ENCODE measurements around the gene UBXN2A. TPM values are rescaled to one million over a fixed set of nuclear protein-coding genes. Genes with fewer than 3 reads are reported as not detected.

Gene UBXN2A
- total and polyA plus RNA-seq, 5 experiments from 2014 or later = 13.1 to 14.6 (median 13.6) TPM

DNA sequence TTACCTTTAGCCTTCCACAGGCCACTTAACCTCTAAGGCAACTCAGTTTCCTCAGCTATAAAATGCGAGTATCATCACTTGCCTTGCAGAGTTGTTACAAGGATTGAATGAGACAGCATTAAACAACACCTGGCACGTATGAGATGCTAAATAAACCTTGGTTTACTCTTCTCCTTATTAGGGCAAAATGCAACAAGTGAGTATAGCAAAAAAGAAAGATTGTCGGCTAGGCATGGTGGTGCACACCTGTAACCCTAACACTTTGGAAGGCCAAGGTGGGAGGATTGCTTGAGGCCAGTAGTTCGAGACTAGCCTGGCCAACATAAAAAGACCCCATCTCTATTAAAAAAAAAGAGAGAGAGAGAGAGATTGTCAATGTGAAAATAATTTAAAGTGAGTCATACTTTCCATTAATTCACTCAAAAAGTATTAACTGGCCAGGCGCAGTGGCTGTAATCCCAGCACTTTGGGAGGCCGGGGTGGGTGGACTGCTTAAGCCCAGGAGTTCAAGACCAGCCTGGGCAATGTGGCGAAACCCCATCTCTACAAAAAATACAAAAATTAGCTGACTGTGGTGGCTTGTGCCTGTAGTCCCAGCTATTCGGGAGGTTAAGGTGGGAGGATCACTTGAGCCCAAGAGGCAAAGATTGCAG is 21.3 kb upstream of the UBXN2A start:
- Mint-ChIP-seq H3K27me3 (no peaks in the 10 kb centered on the region), H3K9me3 (no peaks in the 10 kb centered on the region), H3K4me3 (peak overlapping the region in 3 of 10 donors; percentile 18 to 51 (median 32)), H3K27ac (peak overlapping the region in 6 of 10 donors; percentile 1 to 62 (median 46)), H3K36me3 (peaks cover 0 to 7% (median 0%) of the 10 kb centered on the region in 3 donors), H3K4me1 (peaks cover 28 to 84% (median 75%) of the 10 kb centered on the region in 4 donors)
- ATAC-seq = no peak
- no peak for DNase-seq
- POLR2A ChIA-PET = interaction anchor here (2.5 kb wide), 1 partner anchor 8 kb away, joined by 16 read pairs; the partner anchor contains the start of gene ATAD2B

DNA sequence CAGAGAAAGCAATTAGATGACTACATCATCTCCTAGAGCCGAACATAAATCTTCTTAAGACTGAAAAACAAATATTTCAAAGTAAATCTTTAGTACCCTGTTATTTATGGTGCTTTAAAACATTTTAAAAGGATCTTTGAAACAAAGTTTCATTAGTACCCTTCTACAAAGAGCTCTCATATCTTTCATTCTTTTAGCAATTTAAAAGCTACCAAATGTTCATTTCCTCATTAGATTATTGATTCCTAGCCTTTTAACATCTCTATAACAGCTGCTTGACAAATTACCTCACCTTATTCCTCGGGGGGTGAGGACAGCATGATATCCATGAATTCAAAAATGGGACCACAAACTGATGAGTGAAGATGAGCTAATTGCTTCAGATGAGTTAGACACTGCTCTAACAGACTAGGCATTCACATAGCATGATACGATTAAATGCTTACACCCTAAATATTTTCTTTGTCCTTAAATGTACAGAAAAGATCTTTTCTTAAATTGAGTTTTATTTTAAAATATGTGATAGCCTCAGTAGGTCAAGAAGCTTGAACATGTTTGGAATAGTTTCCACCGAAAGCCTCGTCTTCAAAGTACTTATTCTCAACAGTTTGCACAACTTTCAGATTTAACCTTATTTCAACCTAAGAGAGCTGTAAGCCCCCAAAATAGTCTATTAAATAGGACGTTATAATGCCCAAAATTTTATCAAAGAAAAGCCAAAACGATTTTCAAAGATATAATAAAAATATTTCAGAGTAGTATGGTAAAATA is 15.5 kb upstream of the UBXN2A start:
- Mint-ChIP-seq H3K36me3 (no peaks in the 10 kb centered on the region), H3K4me1 (peaks cover 26 to 76% (median 71%) of the 10 kb centered on the region in 4 donors), H3K27me3 (no peaks in the 10 kb centered on the region), H3K27ac (peak overlapping the region in 8 of 10 donors; percentile 93 to 100 (median 99)), H3K9me3 (no peaks in the 10 kb centered on the region), H3K4me3 (peak overlapping the region; percentile 94 to 99 (median 98))
- ATAC-seq (no peak), DNase-seq (no peak)
- POLR2A ChIA-PET = interaction anchor here (0.5 to 5.8 kb wide), 6 partner anchors 16 to 214 kb away, joined by 3 to 108 read pairs (median 4); partner anchors contain the start of genes SF3B6 and UBXN2A

DNA sequence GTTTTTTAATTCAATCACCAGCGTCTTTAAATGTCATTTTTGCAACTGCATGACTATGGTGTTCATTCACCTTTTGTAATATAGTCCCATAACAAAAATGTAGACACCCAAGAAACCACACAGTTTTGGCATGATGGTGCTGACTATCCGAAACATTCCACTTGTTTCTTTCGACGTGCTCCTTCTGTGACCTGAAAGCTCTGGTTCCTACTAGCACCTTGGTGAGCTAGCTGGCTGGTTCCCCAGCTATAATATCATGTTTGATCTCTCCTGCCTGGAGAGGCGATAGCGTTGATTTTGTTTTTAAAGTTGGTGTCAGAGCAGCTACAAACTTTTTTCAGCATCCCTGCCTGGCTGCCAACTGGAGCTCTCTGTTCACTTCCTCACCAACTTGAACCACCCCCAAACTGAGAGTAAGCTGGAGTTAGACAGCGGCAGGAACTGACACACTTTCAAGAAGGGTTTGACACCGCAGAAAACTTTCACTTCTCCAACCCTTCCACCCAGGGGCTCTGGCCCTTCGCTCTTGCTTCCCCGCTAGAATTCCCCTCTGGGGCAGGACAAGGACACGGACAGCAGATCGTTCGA is 14.5 kb upstream of the UBXN2A start:
- peak; percentile 49 to 50 for ATAC-seq

DNA sequence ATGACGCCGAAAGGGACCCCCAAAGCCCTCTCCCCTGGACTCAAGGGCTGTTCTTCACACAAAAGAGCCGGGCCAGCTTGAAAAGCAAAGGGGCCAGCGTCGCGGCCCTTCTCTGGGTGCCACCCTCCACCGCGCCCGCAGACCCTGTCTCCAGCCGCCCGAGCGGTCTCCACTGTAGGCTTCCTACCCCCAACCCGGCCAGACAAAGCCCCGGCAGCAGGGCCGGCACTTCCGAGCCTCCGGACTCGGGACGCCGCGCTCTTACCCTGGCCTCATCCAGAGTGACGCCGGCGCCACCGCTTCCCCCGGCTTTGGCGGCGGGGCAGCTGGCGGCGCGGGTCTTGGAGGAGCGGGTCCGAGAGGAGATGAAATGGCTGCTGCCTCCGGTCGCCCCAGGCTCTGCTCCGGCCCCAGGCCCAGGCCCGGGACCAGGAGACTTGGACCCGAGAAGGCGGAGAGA is 13.9 kb upstream of the UBXN2A start:
- ATAC-seq (peak in 1 of 2 donors; percentile 9), DNase-seq (peak in 5 of 10 donors; percentile 2 to 71 (median 23))
- POLR2A ChIA-PET = interaction anchor here (1.0 to 5.8 kb wide), 22 partner anchors 9 to 434 kb away, joined by 3 to 108 read pairs (median 5); partner anchors contain the start of genes FAM228B, FKBP1B, ITSN2 and PFN4
- Mint-ChIP-seq H3K4me1 (peaks cover 25 to 64% (median 60%) of the 10 kb centered on the region in 4 donors), H3K9me3 (no peaks in the 10 kb centered on the region), H3K27ac (peak overlapping the region; percentile 93 to 100 (median 100)), H3K36me3 (peaks cover 0 to 7% (median 0%) of the 10 kb centered on the region in 3 donors), H3K4me3 (peak overlapping the region; percentile 94 to 99 (median 98)), H3K27me3 (no peaks in the 10 kb centered on the region)

More for the DNA sequence above, 14.5 kb upstream of the UBXN2A start:
- no peaks in the 10 kb centered on the region for H3K27me3 Mint-ChIP-seq
- POLR2A ChIA-PET = interaction anchor here (0.6 to 5.8 kb wide), 15 partner anchors 8 to 434 kb away, joined by 3 to 108 read pairs (median 6); partner anchors contain the start of genes FKBP1B, ITSN2, SF3B6 and UBXN2A
- no peaks in the 10 kb centered on the region for H3K9me3 Mint-ChIP-seq
- DNase-seq = peak in 9 of 10 donors; percentile 19 to 77 (median 58)
- H3K36me3 Mint-ChIP-seq = peaks cover 0 to 3% (median 0%) of the 10 kb centered on the region in 3 donors
- peaks cover 25 to 67% (median 62%) of the 10 kb centered on the region in 4 donors for H3K4me1 Mint-ChIP-seq
- H3K27ac Mint-ChIP-seq = peak overlapping the region; percentile 93 to 100 (median 100)
- H3K4me3 Mint-ChIP-seq = peak overlapping the region; percentile 94 to 99 (median 98)

- Mint-ChIP-seq H3K4me3 (peak within 1 kb of the TSS; percentile 94 to 99 (median 98)), H3K9me3 (no peaks in the 10 kb centered on the region), H3K27ac (peak within 1 kb of the TSS; percentile 93 to 100 (median 100)), H3K4me1 (peaks cover 24 to 59% (median 55%) of the 10 kb centered on the region in 4 donors), H3K27me3 (no peaks in the 10 kb centered on the region), H3K36me3 (peaks cover 0 to 7% (median 0%) of the 10 kb centered on the region in 3 donors)
- DNase-seq = peak; percentile 91 to 97 (median 94)
- ATAC-seq = peak; percentile 82
- POLR2A ChIA-PET = interaction anchor here (0.6 to 5.8 kb wide), 27 partner anchors 9 to 1335 kb away, joined by 3 to 108 read pairs (median 5); partner anchors contain the start of genes FAM228B, FKBP1B, ITSN2 and PFN4
These were observed 13.3 kb upstream of the UBXN2A start, which contains the start of gene ATAD2B for GRCh38 chr2:23926750-23927571. ATAD2B (minus strand) TSS chr2:23927123; CDS start chr2:23926770, 353 bp downstream.

- H3K4me1 Mint-ChIP-seq = peaks cover 3 to 7% (median 5%) of the 10 kb centered on the region in 4 donors
- H3K27ac Mint-ChIP-seq = peak overlapping the region in 1 of 10 donors; percentile 20
- H3K4me3 Mint-ChIP-seq = no peak overlapping the region
- POLR2A ChIA-PET = no interaction called here
- H3K27me3 Mint-ChIP-seq = peaks cover 0 to 4% (median 0%) of the 10 kb centered on the region in 5 donors
- DNase-seq (no peak), ATAC-seq (no peak)
- H3K36me3 Mint-ChIP-seq = peaks cover 0 to 7% (median 0%) of the 10 kb centered on the region in 3 donors
- H3K9me3 Mint-ChIP-seq = no peaks in the 10 kb centered on the region
These were observed 6.0 kb upstream of the UBXN2A start for GRCh38 chr2:23934259-23934658.

- DNase-seq = peak in 4 of 10 donors; percentile 6 to 48 (median 26)
- H3K27me3 Mint-ChIP-seq = peaks cover 0 to 6% (median 0%) of the 10 kb centered on the region in 5 donors
- no peaks in the 10 kb centered on the region for H3K9me3 Mint-ChIP-seq
- H3K36me3 Mint-ChIP-seq = no peaks in the 10 kb centered on the region
- POLR2A ChIA-PET = interaction anchor here (1.0 to 5.0 kb wide), 4 partner anchors 8 to 135 kb away, joined by 3 to 108 read pairs (median 8); partner anchors contain the start of genes ATAD2B, SF3B6 and WDCP
- H3K27ac Mint-ChIP-seq = peak overlapping the region; percentile 73 to 95 (median 89)
- peak overlapping the region; percentile 79 to 96 (median 90) for H3K4me3 Mint-ChIP-seq
- ATAC-seq = peak; percentile 67 to 69
- H3K4me1 Mint-ChIP-seq = peaks cover 19 to 39% (median 30%) of the 10 kb centered on the region in 4 donors
These were observed 706 bp downstream of the UBXN2A start for GRCh38 chr2:23940718-23941620.

- H3K27ac Mint-ChIP-seq = peak overlapping the region in 3 of 10 donors; percentile 8 to 78 (median 44)
- peak overlapping the region in 8 of 10 donors; percentile 4 to 87 (median 38) for H3K4me3 Mint-ChIP-seq
- no peak for DNase-seq
- H3K27me3 Mint-ChIP-seq = peaks cover 0 to 6% (median 0%) of the 10 kb centered on the region in 5 donors
- ATAC-seq = no peak
- H3K9me3 Mint-ChIP-seq = no peaks in the 10 kb centered on the region
- no peaks in the 10 kb centered on the region for H3K36me3 Mint-ChIP-seq
- peaks cover 19 to 39% (median 30%) of the 10 kb centered on the region in 4 donors for H3K4me1 Mint-ChIP-seq
- POLR2A ChIA-PET = interaction anchor here (5.0 kb wide), 1 partner anchor 15 kb away, joined by 108 read pairs; the partner anchor contains the start of gene ATAD2B
These were observed 1.4 kb downstream of the UBXN2A start for GRCh38 chr2:23941644-23942043.

DNA sequence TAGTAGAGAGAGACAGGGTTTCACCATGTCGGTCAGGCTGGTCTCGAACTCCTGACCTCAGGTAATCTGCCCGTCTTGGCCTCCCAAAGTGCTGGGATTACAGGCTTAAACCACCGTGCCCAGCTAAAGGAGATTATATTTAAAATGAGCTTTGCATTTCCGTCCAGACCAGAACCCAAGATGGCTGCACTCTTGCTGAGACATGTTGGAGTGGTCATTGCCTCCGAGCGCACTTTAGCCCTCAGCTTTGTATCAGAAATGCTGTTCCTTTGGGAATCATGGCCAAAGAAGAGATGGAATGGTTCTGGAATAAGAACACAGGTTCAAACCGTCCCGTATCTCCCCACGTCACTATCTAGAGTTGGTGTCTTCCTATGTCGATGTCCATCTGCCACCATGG is 3.4 kb downstream of the UBXN2A start:
- Mint-ChIP-seq H3K9me3 (no peaks in the 10 kb centered on the region), H3K27ac (no peak overlapping the region), H3K4me1 (peaks cover 21 to 44% (median 32%) of the 10 kb centered on the region in 4 donors), H3K4me3 (no peak overlapping the region), H3K27me3 (peaks cover 0 to 6% (median 0%) of the 10 kb centered on the region in 5 donors), H3K36me3 (no peaks in the 10 kb centered on the region)
- POLR2A ChIA-PET = no interaction called here
- ATAC-seq (no peak), DNase-seq (no peak)

GRCh38 chr2:23944527-23944926 is 4.3 kb downstream of the UBXN2A start:
- POLR2A ChIA-PET = no interaction called here
- no peaks in the 10 kb centered on the region for H3K27me3 Mint-ChIP-seq
- H3K4me3 Mint-ChIP-seq = no peak overlapping the region
- H3K4me1 Mint-ChIP-seq = peaks cover 15 to 38% (median 25%) of the 10 kb centered on the region in 4 donors
- ATAC-seq (no peak), DNase-seq (no peak)
- H3K36me3 Mint-ChIP-seq = no peaks in the 10 kb centered on the region
- no peaks in the 10 kb centered on the region for H3K9me3 Mint-ChIP-seq
- H3K27ac Mint-ChIP-seq = peak overlapping the region in 1 of 10 donors; percentile 7
